ENCODE measurements around the gene ZNF529. TPM values are rescaled to one million over a fixed set of nuclear protein-coding genes. Genes with fewer than 3 reads are reported as not detected.

The ZNF529 gene
- total and polyA plus RNA-seq, 2 of the 8 experiments (the other 6 are each of a cell fraction or from before 2014, with no cell fraction given): 8.4 to 14.1 TPM

- TF ChIP-seq POU5F1 (IDR thresholded peaks at IDR 0.05; ENCODE audit: low read depth, low read length) (no peak), JUN (IDR thresholded peaks at IDR 0.05; ENCODE audit: low read depth, low read length) (no peak), CHD2 (IDR thresholded peaks at IDR 0.05; ENCODE audit: low read length) (no peak)
- TF ChIP-seq, protein P1, sequence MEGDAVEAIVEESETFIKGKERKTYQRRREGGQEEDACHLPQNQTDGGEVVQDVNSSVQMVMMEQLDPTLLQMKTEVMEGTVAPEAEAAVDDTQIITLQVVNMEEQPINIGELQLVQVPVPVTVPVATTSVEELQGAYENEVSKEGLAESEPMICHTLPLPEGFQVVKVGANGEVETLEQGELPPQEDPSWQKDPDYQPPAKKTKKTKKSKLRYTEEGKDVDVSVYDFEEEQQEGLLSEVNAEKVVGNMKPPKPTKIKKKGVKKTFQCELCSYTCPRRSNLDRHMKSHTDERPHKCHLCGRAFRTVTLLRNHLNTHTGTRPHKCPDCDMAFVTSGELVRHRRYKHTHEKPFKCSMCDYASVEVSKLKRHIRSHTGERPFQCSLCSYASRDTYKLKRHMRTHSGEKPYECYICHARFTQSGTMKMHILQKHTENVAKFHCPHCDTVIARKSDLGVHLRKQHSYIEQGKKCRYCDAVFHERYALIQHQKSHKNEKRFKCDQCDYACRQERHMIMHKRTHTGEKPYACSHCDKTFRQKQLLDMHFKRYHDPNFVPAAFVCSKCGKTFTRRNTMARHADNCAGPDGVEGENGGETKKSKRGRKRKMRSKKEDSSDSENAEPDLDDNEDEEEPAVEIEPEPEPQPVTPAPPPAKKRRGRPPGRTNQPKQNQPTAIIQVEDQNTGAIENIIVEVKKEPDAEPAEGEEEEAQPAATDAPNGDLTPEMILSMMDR (IDR thresholded peaks at IDR 0.05; ENCODE audit: control extremely low read depth in 1 of 3, insufficient read depth in 1 of 3, low read depth in 1 of 3, low read length in 3 of 3): no peak
Measured at GRCh38 chr19:36573895-36574720, 1.0 kb upstream of the ZNF529 start (continued).
